Calu3 (cell line): ENCODE data around the gene ADRA2A. TPM values are rescaled to one million over a fixed set of nuclear protein-coding genes. Genes with fewer than 3 reads are reported as not detected.

ENCODE experiments used
- BruUV-seq: library from RNA; stranded (reverse); fragments of 400-500 nt; replicated peaks from 2 replicates; lab custom pipeline; 2021; lab: Mats Ljungman, UMichigan
- CTCF ChIA-PET: fragments of 300-600 bp; sonication (Branson Sonifier 250); formaldehyde crosslinking; loops from one replicate; lab custom pipeline; 2022; ENCODE audit warnings: antibody characterized with exemption; lab: Charles Lee
- DNase-seq: peaks from one replicate; pipeline ENCODE4 v3.0.0; 2022
- H3K27ac Mint-ChIP-seq: one replicate; pipeline ENCODE4 v1.8.0; 2022; ENCODE audit warnings: mixed read lengths; ENCODE audit not compliant: unreplicated experiment
- H3K27me3 Mint-ChIP-seq: one replicate; pipeline ENCODE4 v1.8.0; 2022; ENCODE audit warnings: mixed read lengths; ENCODE audit not compliant: unreplicated experiment
- H3K36me3 Mint-ChIP-seq: one replicate; pipeline ENCODE4 v1.8.0; 2022; ENCODE audit warnings: mild to moderate bottlenecking, moderate library complexity, mixed read lengths; ENCODE audit not compliant: insufficient read depth, unreplicated experiment
- H3K4me1 Mint-ChIP-seq: one replicate; pipeline ENCODE4 v1.8.0; 2022; ENCODE audit warnings: mild to moderate bottlenecking, low read depth, mixed read lengths; ENCODE audit not compliant: unreplicated experiment
- H3K4me3 Mint-ChIP-seq: one replicate; pipeline ENCODE4 v1.8.0; 2022; ENCODE audit warnings: mild to moderate bottlenecking, low read depth, moderate library complexity, mixed read lengths; ENCODE audit not compliant: unreplicated experiment
- H3K9me3 Mint-ChIP-seq: one replicate; pipeline ENCODE4 v1.8.0; 2022; ENCODE audit warnings: low read depth, mixed read lengths; ENCODE audit not compliant: unreplicated experiment
- CTCF ChIP-seq: fragments of 200-600 bp; IDR thresholded peaks from one replicate; pipeline ENCODE4 v1.8.0; 2022; ENCODE audit warnings: antibody characterized with exemption; ENCODE audit not compliant: unreplicated experiment
- intact Hi-C: fragments of 100-400 bp; cut with micrococcal nuclease; formaldehyde crosslinking; loops from one replicate; pipeline ENCODE4 v1.10.0; 2022; ENCODE audit not compliant: unreplicated experiment
- total RNA-seq: library from RNA; stranded (reverse); gene quantifications from 2 replicates; pipeline ENCODE4 v1.2.3, GENCODE V29; 2022

ADRA2A gene
- total RNA-seq, 1 experiment from 2014 or later: 5.4 TPM

- no peak for TF ChIP-seq CTCF
- H3K4me1 Mint-ChIP-seq: no peaks in the 10 kb centered on the region
- H3K36me3 Mint-ChIP-seq: no peaks in the 10 kb centered on the region
- no peaks in the 10 kb centered on the region for H3K27me3 Mint-ChIP-seq
- no peaks in the 10 kb centered on the region for H3K9me3 Mint-ChIP-seq
- CTCF ChIA-PET: no interaction called here
- DNase-seq: no peak
- intact Hi-C loops: no loop called here
- BruUV-seq: no TSS peak
- no peak overlapping the region for H3K27ac Mint-ChIP-seq
- H3K4me3 Mint-ChIP-seq: no peak overlapping the region
Observed at GRCh38 chr10:111087968-111088505, 11.2 kb downstream of the ADRA2A start.

- intact Hi-C loops: no loop called here
- Mint-ChIP-seq H3K27me3 (no peaks in the 10 kb centered on the region), H3K4me3 (no peak overlapping the region), H3K27ac (no peak overlapping the region), H3K9me3 (no peaks in the 10 kb centered on the region), H3K36me3 (no peaks in the 10 kb centered on the region), H3K4me1 (peaks cover 8% of the 10 kb centered on the region)
- BruUV-seq: no TSS peak
- TF ChIP-seq CTCF: no peak
- DNase-seq: no peak
- CTCF ChIA-PET: no interaction called here
Observed at GRCh38 chr10:111089293-111089692, 12.5 kb downstream of the ADRA2A start.

GRCh38 chr10:111091833-111092232 lies 15.0 kb downstream of the ADRA2A start:
- DNase-seq: no peak
- intact Hi-C loops: no loop called here
- no peak overlapping the region for H3K27ac Mint-ChIP-seq
- CTCF ChIA-PET: no interaction called here
- no peaks in the 10 kb centered on the region for H3K9me3 Mint-ChIP-seq
- no peak overlapping the region for H3K4me3 Mint-ChIP-seq
- peaks cover 8% of the 10 kb centered on the region for H3K4me1 Mint-ChIP-seq
- H3K27me3 Mint-ChIP-seq: no peaks in the 10 kb centered on the region
- BruUV-seq: no TSS peak
- H3K36me3 Mint-ChIP-seq: no peaks in the 10 kb centered on the region
- no peak for TF ChIP-seq CTCF

GRCh38 chr10:111093741-111094380 lies 17.0 kb downstream of the ADRA2A start:
- no peak for TF ChIP-seq CTCF
- Mint-ChIP-seq H3K36me3 (no peaks in the 10 kb centered on the region), H3K4me3 (no peak overlapping the region), H3K9me3 (no peaks in the 10 kb centered on the region), H3K27me3 (no peaks in the 10 kb centered on the region), H3K27ac (no peak overlapping the region), H3K4me1 (peaks cover 9% of the 10 kb centered on the region)
- BruUV-seq: no TSS peak
- no peak for DNase-seq
- intact Hi-C loops: no loop called here
- CTCF ChIA-PET: no interaction called here
